HG03108 (cell line): ENCODE measurements around the gene TACC3.

Source experiments
- ATAC-seq: cut with Tn5 transposase; IDR thresholded peaks from one replicate; pipeline ENCODE4 v1.9.1; 2021; ENCODE audit warnings: moderate library complexity; ENCODE audit not compliant: unreplicated experiment

The TACC3 gene

DNA sequence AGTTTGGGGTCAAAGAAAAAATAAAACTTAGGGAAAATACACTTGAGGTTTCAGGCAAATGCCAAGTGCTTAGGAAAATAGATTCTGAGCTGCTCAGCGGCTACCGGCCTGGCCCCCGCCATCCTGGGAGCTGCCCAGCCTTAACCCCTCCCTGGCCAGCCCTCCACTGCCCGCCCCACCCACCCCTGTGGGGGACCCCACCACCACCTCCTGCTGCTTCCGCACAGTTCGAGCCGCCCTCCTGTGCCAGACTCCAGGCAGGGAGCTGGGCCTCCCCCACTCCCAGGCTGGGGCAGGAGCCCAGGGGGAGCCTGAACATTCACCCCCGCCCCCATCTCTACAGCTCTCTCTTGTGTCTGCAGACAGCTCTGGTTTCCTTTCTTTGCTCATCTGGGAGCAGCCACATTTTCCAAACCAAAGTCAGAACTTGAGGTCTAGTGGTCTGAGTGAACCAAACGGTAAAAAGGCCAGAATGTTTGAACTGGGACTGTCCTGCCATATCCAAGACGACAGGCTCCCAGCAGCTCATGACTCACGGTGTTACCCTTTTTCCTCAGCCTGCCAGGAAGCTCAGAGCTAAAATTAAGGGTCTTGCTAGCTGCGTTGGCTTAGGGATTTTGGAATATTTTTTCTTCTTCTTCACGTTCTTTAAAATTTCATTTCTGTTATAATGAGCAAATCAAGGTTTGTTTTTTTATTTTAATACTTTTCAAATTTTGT is 67.1 kb downstream of the TACC3 start:
- ATAC-seq: no peak

DNA sequence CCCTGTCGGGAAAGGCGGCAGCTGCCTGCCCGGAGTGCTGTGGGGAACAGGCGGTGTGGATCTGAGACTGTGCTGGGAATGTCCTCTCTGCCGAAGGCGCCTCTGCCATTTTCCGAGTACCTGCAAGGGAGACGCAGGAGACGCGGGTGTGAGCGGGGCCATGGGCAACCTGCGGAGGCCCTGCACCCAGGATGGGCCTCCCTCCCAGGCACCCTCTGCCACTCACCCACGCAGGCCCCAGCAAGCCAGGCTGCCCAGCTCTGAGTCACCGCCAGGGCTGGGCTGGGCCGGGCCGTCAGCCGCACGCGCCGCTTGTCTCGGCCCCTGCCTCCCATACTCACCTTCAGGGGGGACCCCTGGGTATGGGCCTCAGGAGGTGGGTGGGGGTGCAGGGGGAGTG is 68.2 kb downstream of the TACC3 start:
- ATAC-seq: no peak

DNA sequence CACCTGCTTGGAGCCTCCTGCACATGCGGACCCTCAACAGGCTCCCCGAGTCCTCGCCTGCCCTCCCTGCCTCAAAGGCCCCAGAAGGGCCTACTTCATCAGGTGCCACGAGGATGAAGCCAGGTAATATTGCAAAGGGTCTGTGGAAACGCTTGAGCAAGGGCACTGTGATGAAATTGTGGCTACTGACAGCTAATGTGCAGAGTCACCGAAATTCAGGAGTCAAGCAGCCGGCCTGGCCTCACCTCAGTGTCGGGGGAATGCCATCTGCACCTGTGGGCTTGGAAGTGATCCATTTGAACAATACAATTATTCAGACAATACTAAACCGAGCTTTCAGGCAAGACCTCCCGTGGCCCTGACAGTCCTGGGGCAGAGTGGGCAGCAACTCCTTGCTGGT is 68.7 kb downstream of the TACC3 start:
- no peak for ATAC-seq

DNA sequence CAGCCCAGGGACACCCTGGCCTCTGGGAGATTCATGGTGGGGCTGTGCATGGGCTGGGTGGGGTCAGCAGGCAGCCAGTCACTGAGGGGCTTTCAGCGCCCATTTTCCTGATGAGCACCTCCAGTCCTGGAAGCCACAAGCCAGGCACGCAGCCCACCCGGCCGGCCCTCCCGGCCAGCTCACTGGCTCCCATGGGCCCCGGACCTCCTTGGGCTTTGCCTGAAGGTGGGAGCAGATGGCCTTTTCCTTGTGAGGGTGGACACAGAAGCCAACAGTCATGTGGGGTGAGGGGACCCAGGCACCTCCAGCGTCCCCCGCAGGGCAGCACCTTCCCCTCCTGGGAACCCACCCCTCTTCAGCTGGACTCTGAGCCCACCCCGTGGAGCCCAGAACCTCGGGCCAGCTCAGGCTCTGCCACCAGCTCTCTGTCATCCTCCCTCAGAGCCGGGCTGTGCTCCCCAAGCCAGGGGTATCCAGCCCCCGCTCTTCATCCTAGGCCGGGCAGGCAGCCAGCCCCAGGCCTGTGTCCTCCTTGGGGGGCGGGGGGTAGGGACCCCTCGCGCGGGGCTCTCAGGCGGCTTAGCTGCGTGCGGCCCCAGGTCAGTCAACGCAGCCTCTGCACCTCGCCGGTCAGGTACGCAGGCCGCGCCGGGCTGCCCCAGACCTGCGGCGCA is 71.0 kb downstream of the TACC3 start:
- no peak for ATAC-seq

DNA sequence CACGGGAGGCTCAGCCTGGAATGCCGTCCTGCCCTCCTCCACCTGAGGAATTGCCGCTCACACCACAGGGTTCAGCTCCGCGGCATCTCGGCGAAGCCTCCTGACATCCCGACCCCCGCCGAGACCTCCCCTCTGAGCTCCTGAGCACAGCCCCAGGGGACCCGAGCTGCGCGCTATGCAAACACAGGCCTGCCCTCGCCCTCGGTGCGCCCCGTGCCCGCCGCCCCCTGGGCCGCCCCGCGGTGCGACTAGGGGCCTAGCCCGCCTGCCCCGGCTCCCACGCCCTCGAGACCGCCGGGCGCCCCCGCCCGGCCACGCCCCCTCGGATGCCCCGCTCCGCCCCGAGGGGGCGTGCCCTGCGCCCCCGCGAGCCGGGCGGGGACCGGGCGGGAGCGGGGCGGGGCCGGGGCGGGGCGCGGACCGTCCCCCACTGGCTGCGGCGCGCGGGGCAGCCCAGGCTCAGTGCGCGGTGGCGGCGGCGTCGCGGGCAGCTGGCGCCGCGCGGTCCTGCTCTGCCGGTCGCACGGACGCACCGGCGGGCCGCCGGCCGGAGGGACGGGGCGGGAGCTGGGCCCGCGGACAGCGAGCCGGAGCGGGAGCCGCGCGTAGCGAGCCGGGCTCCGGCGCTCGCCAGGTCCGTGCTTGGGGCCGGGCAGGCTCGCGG is 71.6 kb downstream of the TACC3 start, which contains the start of gene FGFR3:
TSS of gene FGFR3 (plus strand) at position 462 of the 664 bp plus-strand sequence. CDS start 642 bp downstream, outside the sequence.
- ATAC-seq: no peak

DNA sequence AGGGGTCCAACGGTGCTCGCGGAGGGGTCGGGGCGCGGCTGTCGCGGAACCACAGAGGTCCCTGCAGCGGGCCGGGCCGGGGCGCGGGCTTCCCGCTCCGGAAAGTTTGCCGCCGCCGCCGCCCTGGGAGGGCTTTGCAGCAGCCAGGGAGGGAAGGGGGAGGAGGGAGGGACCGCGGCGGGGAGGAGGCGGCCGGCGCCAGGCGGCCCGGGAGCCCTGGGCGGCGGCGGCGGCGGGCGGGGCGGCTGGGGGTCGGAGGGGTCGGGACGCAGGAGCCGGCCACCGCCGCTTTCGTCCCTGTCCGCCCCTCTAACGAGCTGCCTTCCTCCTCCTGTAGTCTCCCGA is 72.1 kb downstream of the TACC3 start:
- no peak for ATAC-seq

DNA sequence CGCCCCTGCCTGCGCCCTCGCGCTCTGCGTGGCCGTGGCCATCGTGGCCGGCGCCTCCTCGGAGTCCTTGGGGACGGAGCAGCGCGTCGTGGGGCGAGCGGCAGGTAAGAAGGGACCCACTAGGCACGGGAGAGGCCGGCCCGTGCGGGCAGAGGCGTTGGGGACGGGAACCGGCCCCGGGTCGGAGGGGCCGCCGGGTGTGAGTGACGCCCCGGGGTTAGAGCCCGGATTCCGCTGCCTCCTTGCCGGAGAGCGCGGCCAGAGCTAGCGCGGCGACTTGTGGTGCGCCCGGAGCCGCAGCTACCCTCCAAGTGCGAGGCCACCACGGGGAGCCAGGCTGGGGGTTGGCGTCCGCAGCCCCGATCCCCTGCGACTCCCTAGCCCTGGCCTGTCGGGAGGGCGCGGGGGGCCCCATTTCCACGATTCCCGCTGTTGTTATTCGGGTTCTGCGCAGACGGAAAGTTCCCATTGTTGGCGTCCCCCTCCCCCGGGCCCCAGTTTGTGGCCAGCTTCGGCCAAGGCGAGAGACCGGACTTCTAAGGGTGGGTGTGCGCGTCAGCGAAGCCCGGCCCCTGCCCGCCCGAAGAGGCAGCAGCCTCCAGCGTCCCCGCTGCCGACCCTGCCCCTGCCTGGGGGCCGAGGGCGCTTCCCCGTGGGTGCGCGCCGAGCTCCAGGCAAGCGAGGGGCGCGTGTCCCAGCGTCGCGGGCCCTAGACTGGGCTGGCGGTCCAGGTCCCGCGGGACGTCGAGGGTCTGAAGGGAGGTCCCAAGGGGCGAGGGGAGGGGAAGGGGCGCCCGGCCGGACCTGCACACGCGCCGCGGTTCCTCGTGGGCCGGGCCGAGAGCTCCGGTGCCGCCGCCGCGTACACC is 72.9 kb downstream of the TACC3 start:
- ATAC-seq: no peak
